ENCODE data around the gene SYNJ2.

SYNJ2 gene

GRCh38 chr6:158078320-158078719, 96.7 kb downstream of the SYNJ2 start:
- no peaks in the 10 kb centered on the region for H3K4me1 ChIP-seq (ENCODE audit: control insufficient read depth in 2 of 2, insufficient read depth in 2 of 2, low read length in 2 of 2)
- H3K27ac ChIP-seq (ENCODE audit: low read depth in 2 of 2, low read length in 2 of 2): no peak overlapping the region
- peaks cover 36 to 51% of the 10 kb centered on the region in 2 donors for H3K36me3 ChIP-seq (ENCODE audit: control insufficient read depth in 2 of 2, insufficient read depth in 2 of 2, low read length in 2 of 2)
- no peaks in the 10 kb centered on the region for H3K27me3 ChIP-seq (ENCODE audit: control insufficient read depth in 2 of 2, insufficient read depth in 2 of 2, low read length in 2 of 2)
- H3K9me3 ChIP-seq (ENCODE audit: control insufficient read depth in 2 of 2, low read length in 2 of 2): no peaks in the 10 kb centered on the region
- no peak overlapping the region for H3K9ac ChIP-seq (ENCODE audit: low read depth in 1 of 2, low read length in 2 of 2)
- H3K4me3 ChIP-seq (ENCODE audit: low read length in 2 of 2): no peak overlapping the region

GRCh38 chr6:158080849-158081656, 99.4 kb downstream of the SYNJ2 start:
- Histone ChIP-seq H3K27ac (ENCODE audit: low read depth in 2 of 2, low read length in 2 of 2) (no peak overlapping the region), H3K36me3 (ENCODE audit: control insufficient read depth in 2 of 2, insufficient read depth in 2 of 2, low read length in 2 of 2) (peaks cover 49 to 64% of the 10 kb centered on the region in 2 donors), H3K9ac (ENCODE audit: low read depth in 1 of 2, low read length in 2 of 2) (no peak overlapping the region), H3K9me3 (ENCODE audit: control insufficient read depth in 2 of 2, low read length in 2 of 2) (no peaks in the 10 kb centered on the region), H3K4me3 (ENCODE audit: low read length in 2 of 2) (no peak overlapping the region), H3K27me3 (ENCODE audit: control insufficient read depth in 2 of 2, insufficient read depth in 2 of 2, low read length in 2 of 2) (no peaks in the 10 kb centered on the region), H3K4me1 (ENCODE audit: control insufficient read depth in 2 of 2, insufficient read depth in 2 of 2, low read length in 2 of 2) (no peaks in the 10 kb centered on the region)

- Histone ChIP-seq H3K9ac (ENCODE audit: low read depth in 1 of 2, low read length in 2 of 2) (no peak overlapping the region), H3K9me3 (ENCODE audit: control insufficient read depth in 2 of 2, low read length in 2 of 2) (no peaks in the 10 kb centered on the region), H3K4me1 (ENCODE audit: control insufficient read depth in 2 of 2, insufficient read depth in 2 of 2, low read length in 2 of 2) (no peaks in the 10 kb centered on the region), H3K36me3 (ENCODE audit: control insufficient read depth in 2 of 2, insufficient read depth in 2 of 2, low read length in 2 of 2) (peaks cover 49 to 61% of the 10 kb centered on the region in 2 donors), H3K4me3 (ENCODE audit: low read length in 2 of 2) (no peak overlapping the region), H3K27ac (ENCODE audit: low read depth in 2 of 2, low read length in 2 of 2) (no peak overlapping the region), H3K27me3 (ENCODE audit: control insufficient read depth in 2 of 2, insufficient read depth in 2 of 2, low read length in 2 of 2) (no peaks in the 10 kb centered on the region)
These were observed 99.9 kb downstream of the SYNJ2 start for GRCh38 chr6:158081657-158081935.

- H3K27ac ChIP-seq (ENCODE audit: low read depth in 2 of 2, low read length in 2 of 2): no peak overlapping the region
- H3K4me3 ChIP-seq (ENCODE audit: low read length in 2 of 2): no peak overlapping the region
- peaks cover 54 to 61% of the 10 kb centered on the region in 2 donors for H3K36me3 ChIP-seq (ENCODE audit: control insufficient read depth in 2 of 2, insufficient read depth in 2 of 2, low read length in 2 of 2)
- no peaks in the 10 kb centered on the region for H3K27me3 ChIP-seq (ENCODE audit: control insufficient read depth in 2 of 2, insufficient read depth in 2 of 2, low read length in 2 of 2)
- H3K9me3 ChIP-seq (ENCODE audit: control insufficient read depth in 2 of 2, low read length in 2 of 2): no peaks in the 10 kb centered on the region
- no peaks in the 10 kb centered on the region for H3K4me1 ChIP-seq (ENCODE audit: control insufficient read depth in 2 of 2, insufficient read depth in 2 of 2, low read length in 2 of 2)
- H3K9ac ChIP-seq (ENCODE audit: low read depth in 1 of 2, low read length in 2 of 2): no peak overlapping the region
These were observed 102.0 kb downstream of the SYNJ2 start for GRCh38 chr6:158083455-158084325.

GRCh38 chr6:158085261-158086053, 103.8 kb downstream of the SYNJ2 start:
- Histone ChIP-seq H3K36me3 (ENCODE audit: control insufficient read depth in 2 of 2, insufficient read depth in 2 of 2, low read length in 2 of 2) (peaks cover 65 to 73% of the 10 kb centered on the region in 2 donors), H3K27ac (ENCODE audit: low read depth in 2 of 2, low read length in 2 of 2) (no peak overlapping the region), H3K9me3 (ENCODE audit: control insufficient read depth in 2 of 2, low read length in 2 of 2) (no peaks in the 10 kb centered on the region), H3K9ac (ENCODE audit: low read depth in 1 of 2, low read length in 2 of 2) (no peak overlapping the region), H3K27me3 (ENCODE audit: control insufficient read depth in 2 of 2, insufficient read depth in 2 of 2, low read length in 2 of 2) (no peaks in the 10 kb centered on the region), H3K4me3 (ENCODE audit: low read length in 2 of 2) (no peak overlapping the region), H3K4me1 (ENCODE audit: control insufficient read depth in 2 of 2, insufficient read depth in 2 of 2, low read length in 2 of 2) (no peaks in the 10 kb centered on the region)

- no peaks in the 10 kb centered on the region for H3K27me3 ChIP-seq (ENCODE audit: control insufficient read depth in 2 of 2, insufficient read depth in 2 of 2, low read length in 2 of 2)
- no peaks in the 10 kb centered on the region for H3K9me3 ChIP-seq (ENCODE audit: control insufficient read depth in 2 of 2, low read length in 2 of 2)
- H3K27ac ChIP-seq (ENCODE audit: low read depth in 2 of 2, low read length in 2 of 2): no peak overlapping the region
- no peak overlapping the region for H3K4me3 ChIP-seq (ENCODE audit: low read length in 2 of 2)
- no peak overlapping the region for H3K9ac ChIP-seq (ENCODE audit: low read depth in 1 of 2, low read length in 2 of 2)
- H3K4me1 ChIP-seq (ENCODE audit: control insufficient read depth in 2 of 2, insufficient read depth in 2 of 2, low read length in 2 of 2): no peaks in the 10 kb centered on the region
- peaks cover 59 to 69% of the 10 kb centered on the region in 2 donors for H3K36me3 ChIP-seq (ENCODE audit: control insufficient read depth in 2 of 2, insufficient read depth in 2 of 2, low read length in 2 of 2)
These were observed 104.4 kb downstream of the SYNJ2 start for GRCh38 chr6:158086054-158086503.

GRCh38 chr6:158086504-158087223, 105.0 kb downstream of the SYNJ2 start:
- no peak overlapping the region for H3K9ac ChIP-seq (ENCODE audit: low read depth in 1 of 2, low read length in 2 of 2)
- no peaks in the 10 kb centered on the region for H3K4me1 ChIP-seq (ENCODE audit: control insufficient read depth in 2 of 2, insufficient read depth in 2 of 2, low read length in 2 of 2)
- H3K9me3 ChIP-seq (ENCODE audit: control insufficient read depth in 2 of 2, low read length in 2 of 2): no peaks in the 10 kb centered on the region
- H3K36me3 ChIP-seq (ENCODE audit: control insufficient read depth in 2 of 2, insufficient read depth in 2 of 2, low read length in 2 of 2): peaks cover 54 to 63% of the 10 kb centered on the region in 2 donors
- no peak overlapping the region for H3K4me3 ChIP-seq (ENCODE audit: low read length in 2 of 2)
- no peaks in the 10 kb centered on the region for H3K27me3 ChIP-seq (ENCODE audit: control insufficient read depth in 2 of 2, insufficient read depth in 2 of 2, low read length in 2 of 2)
- no peak overlapping the region for H3K27ac ChIP-seq (ENCODE audit: low read depth in 2 of 2, low read length in 2 of 2)

GRCh38 chr6:158087224-158087867, 105.7 kb downstream of the SYNJ2 start:
- Histone ChIP-seq H3K4me1 (ENCODE audit: control insufficient read depth in 2 of 2, insufficient read depth in 2 of 2, low read length in 2 of 2) (no peaks in the 10 kb centered on the region), H3K36me3 (ENCODE audit: control insufficient read depth in 2 of 2, insufficient read depth in 2 of 2, low read length in 2 of 2) (peaks cover 51 to 63% of the 10 kb centered on the region in 2 donors), H3K9me3 (ENCODE audit: control insufficient read depth in 2 of 2, low read length in 2 of 2) (no peaks in the 10 kb centered on the region), H3K27ac (ENCODE audit: low read depth in 2 of 2, low read length in 2 of 2) (no peak overlapping the region), H3K27me3 (ENCODE audit: control insufficient read depth in 2 of 2, insufficient read depth in 2 of 2, low read length in 2 of 2) (no peaks in the 10 kb centered on the region), H3K4me3 (ENCODE audit: low read length in 2 of 2) (no peak overlapping the region), H3K9ac (ENCODE audit: low read depth in 1 of 2, low read length in 2 of 2) (no peak overlapping the region)

- Histone ChIP-seq H3K9ac (ENCODE audit: low read depth in 1 of 2, low read length in 2 of 2) (no peak overlapping the region), H3K9me3 (ENCODE audit: control insufficient read depth in 2 of 2, low read length in 2 of 2) (no peaks in the 10 kb centered on the region), H3K4me1 (ENCODE audit: control insufficient read depth in 2 of 2, insufficient read depth in 2 of 2, low read length in 2 of 2) (no peaks in the 10 kb centered on the region), H3K4me3 (ENCODE audit: low read length in 2 of 2) (no peak overlapping the region), H3K36me3 (ENCODE audit: control insufficient read depth in 2 of 2, insufficient read depth in 2 of 2, low read length in 2 of 2) (peaks cover 47 to 61% of the 10 kb centered on the region in 2 donors), H3K27ac (ENCODE audit: low read depth in 2 of 2, low read length in 2 of 2) (no peak overlapping the region), H3K27me3 (ENCODE audit: control insufficient read depth in 2 of 2, insufficient read depth in 2 of 2, low read length in 2 of 2) (no peaks in the 10 kb centered on the region)
These were observed 111.1 kb downstream of the SYNJ2 start for GRCh38 chr6:158092806-158093205.

All from mucosa of rectum (tissue), 2 donors.